Neural cell (in vitro differentiated cells): ENCODE results near the gene SIGLEC12. TPM values are rescaled to one million over a fixed set of nuclear protein-coding genes. Genes with fewer than 3 reads are reported as not detected.
"Not testable (repeated sequence)": the region's sequence is repeated elsewhere in the genome, so short reads cannot be mapped to it uniquely, and the experiment has no call there.

Experiments used
- H2AFZ ChIP-seq: fragments of 200-600, 300-800 bp; sonication (generic), shearing (Covaris generic); 2 replicates; pipeline ENCODE4 v1.6.0; 2014; ENCODE audit warnings: low read depth, mild to moderate bottlenecking, antibody characterized with exemption, low read length, moderate library complexity
- H3F3A ChIP-seq: fragments of 200-600 bp; shearing (Covaris generic); 2 replicates; pipeline ENCODE4 v1.6.1; 2016; ENCODE audit warnings: mild to moderate bottlenecking, moderate library complexity, mixed read lengths, antibody characterized with exemption, low read length; ENCODE audit not compliant: insufficient read depth, poor library complexity, severe bottlenecking
- H3K27ac ChIP-seq: fragments of 200-600, 300-800 bp; sonication (generic), shearing (Covaris generic); 2 replicates; pipeline ENCODE4 v1.5.1; 2014; ENCODE audit warnings: mild to moderate bottlenecking, low read length, moderate library complexity
- H3K27me3 ChIP-seq: fragments of 300-800, 200-600 bp; sonication (generic), shearing (Covaris generic); 2 replicates; pipeline ENCODE4 v1.6.0; 2014; ENCODE audit warnings: mild to moderate bottlenecking, low read depth, low read length, moderate library complexity; ENCODE audit not compliant: insufficient read depth
- H3K36me3 ChIP-seq: fragments of 300-800, 200-600 bp; sonication (generic), shearing (Covaris generic); 2 replicates; pipeline ENCODE4 v1.5.1; 2014; ENCODE audit warnings: mild to moderate bottlenecking, antibody characterized with exemption, low read length, moderate library complexity; ENCODE audit not compliant: insufficient read depth
- H3K4me2 ChIP-seq: fragments of 300-800, 200-600 bp; sonication (generic), shearing (Covaris generic); 2 replicates; pipeline ENCODE4 v1.6.0; 2014; ENCODE audit warnings: mild to moderate bottlenecking, low read length
- H3K4me3 ChIP-seq: fragments of 300-800, 200-600 bp; sonication (generic), shearing (Covaris generic); 2 replicates; pipeline ENCODE4 v1.5.1; 2014; ENCODE audit warnings: mild to moderate bottlenecking, low read length, moderate library complexity
- H3K79me2 ChIP-seq: fragments of 200-600 bp; shearing (Covaris generic); replicated peaks from 2 replicates; pipeline ENCODE4 v1.6.0; 2014; ENCODE audit warnings: mild to moderate bottlenecking, low read length, moderate library complexity; ENCODE audit not compliant: insufficient read depth
- H3K9ac ChIP-seq: fragments of 300-800, 200-600 bp; sonication (generic), shearing (Covaris generic); 2 replicates; pipeline ENCODE4 v1.6.1; 2016; ENCODE audit warnings: mild to moderate bottlenecking, low read length, mixed read lengths
- H3K9me2 ChIP-seq: fragments of 200-600 bp; shearing (Covaris generic); 2 replicates; pipeline ENCODE4 v1.6.1; 2016; ENCODE audit warnings: mild to moderate bottlenecking, low read length, mixed read lengths; ENCODE audit not compliant: insufficient read depth
- H3K9me3 ChIP-seq: fragments of 200-600, 300-800 bp; sonication (generic), shearing (Covaris generic); 2 replicates; pipeline ENCODE4 v1.6.1; 2016; ENCODE audit warnings: mild to moderate bottlenecking, mixed run types, low read length, moderate library complexity, mixed read lengths
- H4K20me1 ChIP-seq: fragments of 200-600 bp; shearing (Covaris generic); 2 replicates; pipeline ENCODE4 v1.6.1; 2016; ENCODE audit warnings: mild to moderate bottlenecking, mixed run types; ENCODE audit not compliant: insufficient read depth
- EP300 ChIP-seq: fragments of 450-650 bp; conservative IDR thresholded peaks from 2 replicates; pipeline ENCODE4 v1.6.1; 2014; ENCODE audit warnings: antibody characterized with exemption, mild to moderate bottlenecking, moderate library complexity; ENCODE audit not compliant: poor library complexity, severe bottlenecking
- EZH2 ChIP-seq: fragments of 200-600, 300-800 bp; shearing (Covaris generic), sonication (generic); IDR thresholded peaks from 2 replicates; pipeline ENCODE4 v1.6.1; 2014; ENCODE audit warnings: antibody characterized with exemption, low read length, borderline replicate concordance, mild to moderate bottlenecking; ENCODE audit not compliant: insufficient read depth, poor library complexity, severe bottlenecking
- MXI1 ChIP-seq: fragments of 450-650 bp; conservative IDR thresholded peaks from 2 replicates; pipeline ENCODE4 v1.6.1; 2014; ENCODE audit warnings: antibody characterized with exemption, mild to moderate bottlenecking; ENCODE audit not compliant: poor library complexity, severe bottlenecking
- POLR2AphosphoS5 ChIP-seq: IDR thresholded peaks from 2 replicates; pipeline ENCODE4 v1.6.1; 2012
- RAD21 ChIP-seq: fragments of 450-650 bp; conservative IDR thresholded peaks from 2 replicates; pipeline ENCODE4 v1.6.1; 2014; ENCODE audit warnings: antibody characterized with exemption, mild to moderate bottlenecking, moderate library complexity
- SMC3 ChIP-seq: fragments of 450-650 bp; conservative IDR thresholded peaks from 2 replicates; pipeline ENCODE4 v1.6.1; 2014; ENCODE audit warnings: antibody characterized with exemption, mild to moderate bottlenecking, moderate library complexity; ENCODE audit not compliant: poor library complexity
- TAF1 ChIP-seq: IDR thresholded peaks from 2 replicates; pipeline ENCODE4 v1.6.1; 2012; ENCODE audit warnings: low read depth
- polyA plus RNA-seq: library from polyadenylated mRNA; depleted of rRNA; stranded (reverse); fragments of >200 nt; gene quantifications from 2 replicates; pipeline ENCODE4 v1.2.3, GENCODE V29; 2014
- TF ChIP-seq, protein P1 (sequence below): fragments of 450-650 bp; IDR thresholded peaks from 2 replicates; pipeline ENCODE4 v1.5.1; 2014; ENCODE audit warnings: antibody characterized with exemption, mild to moderate bottlenecking, moderate library complexity; ENCODE audit not compliant: poor library complexity, severe bottlenecking
- TF ChIP-seq, protein P2 (sequence below): IDR thresholded peaks from 2 replicates; pipeline ENCODE4 v1.6.1; 2012; ENCODE audit warnings: borderline replicate concordance

Gene SIGLEC12
- polyA plus RNA-seq, 1 donor from 2014 or later, result not detected

DNA sequence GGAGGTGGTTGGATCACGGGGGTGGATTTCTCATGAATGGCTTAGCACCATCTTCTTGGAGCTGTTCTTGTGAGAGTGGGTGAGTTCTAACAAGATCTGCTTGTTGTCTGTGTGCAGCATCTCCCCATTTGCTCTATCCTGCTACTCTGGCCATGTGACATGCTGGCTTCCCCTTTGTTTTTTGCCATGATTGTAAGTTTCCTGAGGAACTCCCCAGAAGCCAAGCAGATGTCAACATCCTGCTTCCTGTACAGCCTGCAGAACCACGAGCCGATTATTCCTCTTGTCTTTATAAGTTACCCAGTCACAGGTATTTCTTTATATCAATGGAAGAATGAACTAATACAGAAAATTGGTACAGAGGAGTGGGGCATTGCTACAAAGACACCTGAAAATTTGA is 2.3 kb upstream of the SIGLEC12 start:
- Histone ChIP-seq H3K9ac (no peak overlapping the region), H3K9me3 (no peaks in the 10 kb centered on the region), H4K20me1 (no peaks in the 10 kb centered on the region), H3K36me3 (no peaks in the 10 kb centered on the region), H3K79me2 (no peaks in the 10 kb centered on the region), H3K27me3 (no peaks in the 10 kb centered on the region), H3F3A (no peaks in the 10 kb centered on the region), H2AFZ (no peak overlapping the region), H3K9me2 (no peaks in the 10 kb centered on the region), H3K27ac (no peak overlapping the region), H3K4me3 (no peak overlapping the region), H3K4me2 (no peak overlapping the region)
- no peak for TF ChIP-seq POLR2AphosphoS5
- TF ChIP-seq, protein P1, sequence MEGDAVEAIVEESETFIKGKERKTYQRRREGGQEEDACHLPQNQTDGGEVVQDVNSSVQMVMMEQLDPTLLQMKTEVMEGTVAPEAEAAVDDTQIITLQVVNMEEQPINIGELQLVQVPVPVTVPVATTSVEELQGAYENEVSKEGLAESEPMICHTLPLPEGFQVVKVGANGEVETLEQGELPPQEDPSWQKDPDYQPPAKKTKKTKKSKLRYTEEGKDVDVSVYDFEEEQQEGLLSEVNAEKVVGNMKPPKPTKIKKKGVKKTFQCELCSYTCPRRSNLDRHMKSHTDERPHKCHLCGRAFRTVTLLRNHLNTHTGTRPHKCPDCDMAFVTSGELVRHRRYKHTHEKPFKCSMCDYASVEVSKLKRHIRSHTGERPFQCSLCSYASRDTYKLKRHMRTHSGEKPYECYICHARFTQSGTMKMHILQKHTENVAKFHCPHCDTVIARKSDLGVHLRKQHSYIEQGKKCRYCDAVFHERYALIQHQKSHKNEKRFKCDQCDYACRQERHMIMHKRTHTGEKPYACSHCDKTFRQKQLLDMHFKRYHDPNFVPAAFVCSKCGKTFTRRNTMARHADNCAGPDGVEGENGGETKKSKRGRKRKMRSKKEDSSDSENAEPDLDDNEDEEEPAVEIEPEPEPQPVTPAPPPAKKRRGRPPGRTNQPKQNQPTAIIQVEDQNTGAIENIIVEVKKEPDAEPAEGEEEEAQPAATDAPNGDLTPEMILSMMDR, result no peak
- TF ChIP-seq TAF1, result no peak
- TF ChIP-seq RAD21, result no peak
- TF ChIP-seq EZH2, result no peak
- no peak for TF ChIP-seq SMC3
- no peak for TF ChIP-seq MXI1
- TF ChIP-seq, protein P2, sequence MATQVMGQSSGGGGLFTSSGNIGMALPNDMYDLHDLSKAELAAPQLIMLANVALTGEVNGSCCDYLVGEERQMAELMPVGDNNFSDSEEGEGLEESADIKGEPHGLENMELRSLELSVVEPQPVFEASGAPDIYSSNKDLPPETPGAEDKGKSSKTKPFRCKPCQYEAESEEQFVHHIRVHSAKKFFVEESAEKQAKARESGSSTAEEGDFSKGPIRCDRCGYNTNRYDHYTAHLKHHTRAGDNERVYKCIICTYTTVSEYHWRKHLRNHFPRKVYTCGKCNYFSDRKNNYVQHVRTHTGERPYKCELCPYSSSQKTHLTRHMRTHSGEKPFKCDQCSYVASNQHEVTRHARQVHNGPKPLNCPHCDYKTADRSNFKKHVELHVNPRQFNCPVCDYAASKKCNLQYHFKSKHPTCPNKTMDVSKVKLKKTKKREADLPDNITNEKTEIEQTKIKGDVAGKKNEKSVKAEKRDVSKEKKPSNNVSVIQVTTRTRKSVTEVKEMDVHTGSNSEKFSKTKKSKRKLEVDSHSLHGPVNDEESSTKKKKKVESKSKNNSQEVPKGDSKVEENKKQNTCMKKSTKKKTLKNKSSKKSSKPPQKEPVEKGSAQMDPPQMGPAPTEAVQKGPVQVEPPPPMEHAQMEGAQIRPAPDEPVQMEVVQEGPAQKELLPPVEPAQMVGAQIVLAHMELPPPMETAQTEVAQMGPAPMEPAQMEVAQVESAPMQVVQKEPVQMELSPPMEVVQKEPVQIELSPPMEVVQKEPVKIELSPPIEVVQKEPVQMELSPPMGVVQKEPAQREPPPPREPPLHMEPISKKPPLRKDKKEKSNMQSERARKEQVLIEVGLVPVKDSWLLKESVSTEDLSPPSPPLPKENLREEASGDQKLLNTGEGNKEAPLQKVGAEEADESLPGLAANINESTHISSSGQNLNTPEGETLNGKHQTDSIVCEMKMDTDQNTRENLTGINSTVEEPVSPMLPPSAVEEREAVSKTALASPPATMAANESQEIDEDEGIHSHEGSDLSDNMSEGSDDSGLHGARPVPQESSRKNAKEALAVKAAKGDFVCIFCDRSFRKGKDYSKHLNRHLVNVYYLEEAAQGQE, result no peak
- TF ChIP-seq EP300, result no peak

DNA sequence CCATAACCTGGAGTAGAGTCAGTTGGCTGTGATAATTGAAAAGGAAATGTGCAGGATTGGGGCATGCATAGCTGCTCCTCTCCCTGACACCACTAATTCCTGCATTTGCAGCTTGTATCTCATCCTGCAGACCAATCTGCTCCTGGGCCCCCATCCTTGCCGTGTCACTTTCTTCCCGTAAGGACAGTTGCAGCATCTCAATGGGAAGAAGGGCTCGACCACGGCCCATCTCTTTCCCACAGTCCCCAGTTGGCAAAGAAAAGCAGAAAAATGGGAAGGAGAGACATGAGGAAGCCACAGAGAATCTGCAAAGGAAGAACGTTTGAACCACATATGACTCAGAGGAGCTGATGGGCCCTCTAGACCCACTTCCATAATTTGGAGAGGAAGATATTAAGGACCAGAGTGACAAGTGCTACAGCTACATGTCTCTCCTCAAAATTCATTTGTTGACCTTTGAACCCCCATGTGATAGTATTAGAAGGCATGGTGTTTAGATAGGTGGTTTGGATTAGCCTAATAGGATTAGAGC is 1.8 kb upstream of the SIGLEC12 start:
- Histone ChIP-seq H2AFZ (no peak overlapping the region), H3K9ac (no peak overlapping the region), H3K27me3 (no peaks in the 10 kb centered on the region), H4K20me1 (no peaks in the 10 kb centered on the region), H3K27ac (no peak overlapping the region), H3F3A (no peaks in the 10 kb centered on the region), H3K4me3 (no peak overlapping the region), H3K4me2 (no peak overlapping the region), H3K36me3 (no peaks in the 10 kb centered on the region), H3K79me2 (no peaks in the 10 kb centered on the region), H3K9me2 (no peaks in the 10 kb centered on the region), H3K9me3 (no peaks in the 10 kb centered on the region)
- TF ChIP-seq, protein P1, result no peak
- TF ChIP-seq, protein P2, result no peak
- no peak for TF ChIP-seq POLR2AphosphoS5
- TF ChIP-seq RAD21, result no peak
- TF ChIP-seq MXI1, result no peak
- TF ChIP-seq EZH2, result no peak
- TF ChIP-seq SMC3, result no peak
- no peak for TF ChIP-seq TAF1

DNA sequence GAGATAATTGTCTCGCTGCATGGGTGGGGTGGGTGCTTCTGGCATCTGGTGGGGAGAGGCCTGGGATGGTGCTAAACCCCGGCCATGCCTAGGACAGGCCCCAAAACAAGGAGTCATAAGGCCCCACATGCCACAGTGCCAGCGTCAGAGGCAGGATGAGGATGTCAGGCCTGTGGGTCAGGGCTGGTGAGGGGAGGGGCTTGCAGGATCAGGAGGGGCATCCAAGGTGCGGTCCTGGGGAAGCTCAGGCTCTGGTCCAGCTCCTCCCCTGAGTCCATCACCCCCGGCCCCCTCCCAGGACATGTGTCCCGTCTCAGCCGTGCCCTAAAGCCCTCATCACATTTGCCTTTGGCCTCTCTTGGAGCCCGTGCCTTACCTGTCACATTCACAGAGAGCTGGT is 669 bp downstream of the SIGLEC12 start:
- H3K4me3 ChIP-seq, H2AFZ ChIP-seq, H3K27me3 ChIP-seq: not testable (repeated sequence)

More for the DNA sequence above, 669 bp downstream of the SIGLEC12 start:
- not testable (repeated sequence) for H3K9ac ChIP-seq, H3K27ac ChIP-seq, H4K20me1 ChIP-seq, H3K79me2 ChIP-seq, H3K9me2 ChIP-seq, H3K36me3 ChIP-seq, H3F3A ChIP-seq, H3K4me2 ChIP-seq, H3K9me3 ChIP-seq
